NT2/D1 (cell line): ENCODE results near the gene PLEKHA7.

Experiments used
- DNase-seq: peaks from one replicate; pipeline ENCODE4 v3.0.0-alpha.2; 2011; ENCODE audit warnings: low read depth, low spot score
- H3K27me3 ChIP-seq: 2 replicates; pipeline ENCODE4 v1.6.0; 2011; ENCODE audit warnings: mild to moderate bottlenecking; ENCODE audit not compliant: insufficient read length, insufficient read depth
- H3K36me3 ChIP-seq: 2 replicates; pipeline ENCODE4 v1.6.1; 2011; ENCODE audit warnings: mild to moderate bottlenecking, low read length, mixed read lengths; ENCODE audit not compliant: insufficient read depth, insufficient read length
- H3K4me1 ChIP-seq: 2 replicates; pipeline ENCODE4 v1.5.1; 2011; ENCODE audit not compliant: insufficient read depth, insufficient read length
- H3K4me3 ChIP-seq: 2 replicates; pipeline ENCODE4 v1.5.1; 2011; ENCODE audit warnings: low read depth; ENCODE audit not compliant: insufficient read length
- H3K9ac ChIP-seq: 2 replicates; pipeline ENCODE4 v1.6.0; 2011; ENCODE audit warnings: low read depth; ENCODE audit not compliant: insufficient read length
- H3K9me3 ChIP-seq: 2 replicates; pipeline ENCODE4 v1.5.1; 2011; ENCODE audit warnings: mild to moderate bottlenecking, low read length; ENCODE audit not compliant: insufficient read depth
- SUZ12 ChIP-seq: IDR thresholded peaks from 2 replicates; pipeline ENCODE4 v1.6.1; 2011; ENCODE audit not compliant: insufficient read length, insufficient read depth; ENCODE audit errors: extremely low read depth
- YY1 ChIP-seq: IDR thresholded peaks from 2 replicates; pipeline ENCODE4 v1.6.1; 2011; ENCODE audit not compliant: insufficient read length, insufficient read depth
- ZNF274 ChIP-seq: IDR thresholded peaks from 2 replicates; pipeline ENCODE4 v1.6.1; 2011; ENCODE audit warnings: mild to moderate bottlenecking, low read depth, low read length

Gene PLEKHA7

GRCh38 chr11:16818284-16818683 lies 195.9 kb downstream of the PLEKHA7 start:
- TF ChIP-seq SUZ12 (no peak), ZNF274 (no peak)
- H3K4me1 ChIP-seq = peaks cover 4% of the 10 kb centered on the region
- no peaks in the 10 kb centered on the region for H3K9me3 ChIP-seq
- no peak overlapping the region for H3K4me3 ChIP-seq
- no peaks in the 10 kb centered on the region for H3K27me3 ChIP-seq
- no peak for DNase-seq
- peaks cover 4% of the 10 kb centered on the region for H3K36me3 ChIP-seq
- H3K9ac ChIP-seq = no peak overlapping the region

- H3K27me3 ChIP-seq = no peaks in the 10 kb centered on the region
- TF ChIP-seq SUZ12 (no peak), ZNF274 (no peak), YY1 (no peak)
- H3K9me3 ChIP-seq = no peaks in the 10 kb centered on the region
- H3K4me3 ChIP-seq = no peak overlapping the region
- peaks cover 4% of the 10 kb centered on the region for H3K36me3 ChIP-seq
- peaks cover 7% of the 10 kb centered on the region for H3K4me1 ChIP-seq
- no peak overlapping the region for H3K9ac ChIP-seq
- DNase-seq = no peak
Measured at GRCh38 chr11:16817351-16817750, 196.9 kb downstream of the PLEKHA7 start.

GRCh38 chr11:16816358-16817270 lies 197.6 kb downstream of the PLEKHA7 start:
- Histone ChIP-seq H3K36me3 (peaks cover 4% of the 10 kb centered on the region), H3K9me3 (no peaks in the 10 kb centered on the region), H3K27me3 (no peaks in the 10 kb centered on the region), H3K4me1 (peaks cover 9% of the 10 kb centered on the region), H3K4me3 (no peak overlapping the region), H3K9ac (no peak overlapping the region)
- TF ChIP-seq ZNF274 (no peak), YY1 (no peak), SUZ12 (no peak)
- no peak for DNase-seq

GRCh38 chr11:16815047-16815767 lies 199.0 kb downstream of the PLEKHA7 start:
- Histone ChIP-seq H3K9ac (peak overlapping the region; percentile 38), H3K4me1 (peaks cover 12% of the 10 kb centered on the region), H3K4me3 (no peak overlapping the region), H3K27me3 (no peaks in the 10 kb centered on the region), H3K9me3 (no peaks in the 10 kb centered on the region), H3K36me3 (peaks cover 4% of the 10 kb centered on the region)
- no peak for TF ChIP-seq YY1
- TF ChIP-seq SUZ12 = no peak
- no peak for TF ChIP-seq ZNF274
- no peak for DNase-seq

- TF ChIP-seq YY1 (no peak), ZNF274 (no peak), SUZ12 (no peak)
- no peaks in the 10 kb centered on the region for H3K27me3 ChIP-seq
- no peak for DNase-seq
- H3K4me1 ChIP-seq = peaks cover 12% of the 10 kb centered on the region
- no peak overlapping the region for H3K4me3 ChIP-seq
- peaks cover 4% of the 10 kb centered on the region for H3K36me3 ChIP-seq
- H3K9ac ChIP-seq = peak overlapping the region; percentile 38
- H3K9me3 ChIP-seq = no peaks in the 10 kb centered on the region
Measured at GRCh38 chr11:16814410-16815046, 199.7 kb downstream of the PLEKHA7 start.

- Histone ChIP-seq H3K4me1 (peaks cover 12% of the 10 kb centered on the region), H3K9me3 (no peaks in the 10 kb centered on the region), H3K9ac (no peak overlapping the region), H3K36me3 (peaks cover 4% of the 10 kb centered on the region), H3K27me3 (no peaks in the 10 kb centered on the region), H3K4me3 (no peak overlapping the region)
- DNase-seq = no peak
- no peak for TF ChIP-seq ZNF274
- no peak for TF ChIP-seq SUZ12
- no peak for TF ChIP-seq YY1
Measured at GRCh38 chr11:16813126-16813525, 201.1 kb downstream of the PLEKHA7 start.
